HG02973 (cell line): Measurements from ENCODE around the gene CD99L2.
"Not testable (repeated sequence)": the region's sequence is repeated elsewhere in the genome, so short reads cannot be mapped to it uniquely, and the experiment has no call there.

Experiments
- ATAC-seq: cut with Tn5 transposase; IDR thresholded peaks from one replicate; pipeline ENCODE4 v1.9.1; 2021; ENCODE audit warnings: moderate library complexity; ENCODE audit not compliant: unreplicated experiment

The CD99L2 gene

DNA sequence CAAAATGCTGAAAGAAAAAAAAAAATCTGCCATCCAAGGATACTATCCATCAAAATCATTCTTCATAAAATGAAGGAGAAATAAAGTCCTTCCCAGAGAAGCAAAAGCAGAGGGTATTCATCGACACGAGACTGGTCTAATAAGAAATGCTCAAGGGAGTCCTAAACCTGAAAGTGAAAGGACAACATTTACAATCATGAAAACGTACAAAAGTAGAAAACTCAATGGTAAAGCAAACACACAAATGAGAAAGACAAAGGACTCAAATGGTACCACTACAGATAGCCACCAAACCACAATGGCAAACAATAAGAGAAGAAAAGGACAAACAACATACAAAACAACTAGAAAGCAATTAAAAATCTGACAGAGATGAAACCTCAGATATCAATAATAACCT lies 41.0 kb downstream of the CD99L2 start:
- ATAC-seq: no peak

DNA sequence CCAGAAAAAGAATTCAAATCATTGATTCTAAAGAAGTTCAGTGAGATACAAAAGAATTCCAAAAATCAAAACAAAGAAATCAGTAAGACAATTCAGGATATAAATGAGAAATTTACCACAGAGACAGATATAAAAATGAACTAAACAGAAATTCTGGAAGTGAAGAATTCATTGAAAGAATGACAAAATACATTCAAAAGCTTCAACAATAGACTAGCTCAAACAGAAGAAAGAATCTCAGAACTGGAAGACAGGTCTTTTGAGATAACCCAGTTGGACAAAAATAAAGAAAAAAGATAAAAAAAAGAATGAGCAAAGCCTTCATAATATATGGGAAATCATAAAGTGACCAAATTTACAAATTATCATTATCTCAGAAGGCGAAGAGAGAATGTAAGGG lies 41.7 kb downstream of the CD99L2 start:
- no peak for ATAC-seq

DNA sequence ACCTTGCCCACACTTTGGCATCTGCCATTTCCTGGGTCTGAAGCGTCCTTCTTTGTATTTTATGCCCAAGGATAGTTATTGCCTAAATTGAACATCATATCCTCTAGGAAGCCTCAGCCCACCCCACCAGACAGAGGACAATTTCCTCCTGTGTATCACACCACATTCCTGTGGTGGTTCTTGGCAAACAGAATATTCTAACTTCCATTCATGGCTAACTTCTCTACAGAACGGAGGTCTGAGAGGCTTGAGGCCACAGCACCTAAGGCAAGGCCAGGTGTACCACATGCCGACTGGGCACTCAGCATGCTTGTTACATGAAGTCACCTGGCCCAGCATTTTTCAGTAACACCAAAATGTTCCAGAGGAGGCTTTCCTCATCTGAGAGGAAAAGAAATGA lies 42.4 kb downstream of the CD99L2 start:
- no peak for ATAC-seq

DNA sequence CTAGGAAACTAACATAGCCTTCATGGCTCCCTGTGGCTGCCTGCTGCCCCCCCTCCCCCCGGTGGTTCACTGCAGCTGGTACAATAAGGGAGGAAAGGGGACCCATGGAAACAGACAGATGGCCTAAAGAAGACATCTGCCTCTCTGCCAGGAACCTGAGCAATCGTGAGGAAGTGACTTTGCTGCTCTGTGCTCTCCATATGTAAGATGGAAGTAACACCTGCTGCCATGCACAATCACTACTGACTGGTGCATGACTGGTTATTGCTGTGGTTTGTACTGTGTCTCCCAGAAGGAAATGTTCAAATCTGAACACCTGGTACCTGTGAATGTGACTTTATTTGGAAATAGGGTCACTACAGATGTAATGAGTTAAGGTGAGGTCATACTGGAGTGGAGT lies 43.6 kb downstream of the CD99L2 start:
- ATAC-seq: no peak

DNA sequence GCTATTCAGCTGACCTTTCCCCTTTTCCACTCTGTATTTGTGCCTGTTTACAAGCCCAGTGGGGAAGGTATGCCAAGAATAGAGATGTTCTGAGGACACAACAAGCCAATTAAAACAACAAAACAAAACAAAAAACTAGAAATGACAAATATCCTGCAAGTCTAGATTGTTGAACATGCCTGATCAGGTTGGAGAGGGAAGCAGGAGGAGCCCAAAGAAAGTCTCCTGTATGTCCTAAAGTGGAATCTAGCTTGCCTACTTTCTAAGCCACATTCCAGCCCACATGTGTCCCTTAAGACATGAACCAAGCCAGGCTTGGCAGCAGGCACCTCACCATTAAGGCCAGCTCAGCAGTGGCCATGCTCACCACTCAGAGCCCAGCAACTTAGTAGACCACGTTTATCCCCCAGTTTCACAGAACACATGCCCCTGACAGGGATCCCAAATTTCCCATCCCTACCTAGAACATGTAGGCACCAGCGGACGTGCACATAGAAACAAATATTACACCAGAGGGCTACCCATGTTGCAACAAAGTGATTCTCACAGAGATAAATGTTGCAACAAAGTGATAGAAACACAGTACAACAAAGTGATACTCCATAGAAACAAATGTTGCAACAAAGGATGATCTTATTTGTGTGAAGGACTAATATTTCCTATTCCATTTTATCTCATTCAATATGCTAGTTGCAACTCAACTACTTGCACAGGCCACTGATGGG lies 48.3 kb downstream of the CD99L2 start:
- no peak for ATAC-seq

DNA sequence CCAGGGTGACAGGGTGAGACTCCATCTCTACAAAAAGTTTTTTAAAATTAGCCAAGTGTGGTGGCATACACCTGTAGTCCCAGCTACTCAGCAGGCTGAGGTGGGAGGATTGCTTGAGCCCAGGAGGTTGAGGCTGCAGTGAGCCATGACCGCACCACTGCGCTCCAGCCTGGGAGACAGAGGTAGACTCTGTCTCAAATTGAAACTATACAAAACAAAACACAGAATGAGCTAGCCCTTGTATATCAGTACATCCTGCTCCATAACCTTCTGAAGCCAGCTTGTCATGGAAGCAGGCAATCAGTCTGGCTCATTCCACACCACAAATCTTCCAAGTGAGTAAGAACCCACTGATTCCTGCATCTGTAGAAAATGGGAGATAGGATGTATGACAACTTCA lies 49.0 kb downstream of the CD99L2 start:
- no peak for ATAC-seq

DNA sequence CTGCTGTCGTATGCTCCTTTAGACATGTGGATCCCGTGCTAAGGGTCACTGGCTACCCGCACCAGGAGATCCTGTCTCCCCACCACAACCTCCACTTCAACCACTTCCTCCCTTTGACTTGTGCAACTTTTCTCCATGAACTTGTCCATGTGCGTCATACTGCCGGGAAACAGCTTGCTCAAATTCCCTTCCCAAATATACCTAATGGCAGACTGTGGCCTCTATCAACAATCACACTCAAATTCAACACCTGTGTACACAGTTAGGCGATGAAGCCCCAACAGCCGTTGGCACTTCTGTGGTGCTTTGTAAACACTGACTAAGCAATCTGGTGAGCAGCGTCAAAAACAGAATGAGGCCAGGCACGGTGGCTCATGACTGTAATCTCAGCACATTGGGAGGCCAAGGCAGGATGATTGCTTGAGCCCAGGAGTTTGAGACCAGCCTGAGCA lies 49.5 kb downstream of the CD99L2 start:
- no peak for ATAC-seq

DNA sequence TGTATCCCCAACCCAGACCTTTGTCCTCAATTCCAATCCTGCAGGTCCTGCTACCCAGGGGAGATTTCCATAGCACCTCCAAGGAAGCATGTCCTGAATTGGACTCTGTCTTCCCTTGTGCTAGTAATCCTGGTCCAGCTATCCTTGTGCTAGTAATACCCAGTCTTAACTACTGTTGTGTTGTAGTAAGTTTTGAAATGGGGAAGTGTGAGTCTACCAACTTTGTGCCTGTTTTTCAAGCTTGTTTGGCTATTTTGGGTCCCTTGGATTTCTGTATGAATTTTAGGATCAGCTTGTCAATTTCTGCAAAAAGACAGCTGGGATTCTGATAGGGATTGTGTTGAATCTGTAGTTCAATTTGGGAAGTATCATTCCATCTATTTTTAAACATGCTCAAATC lies 51.4 kb downstream of the CD99L2 start:
- ATAC-seq: no peak

DNA sequence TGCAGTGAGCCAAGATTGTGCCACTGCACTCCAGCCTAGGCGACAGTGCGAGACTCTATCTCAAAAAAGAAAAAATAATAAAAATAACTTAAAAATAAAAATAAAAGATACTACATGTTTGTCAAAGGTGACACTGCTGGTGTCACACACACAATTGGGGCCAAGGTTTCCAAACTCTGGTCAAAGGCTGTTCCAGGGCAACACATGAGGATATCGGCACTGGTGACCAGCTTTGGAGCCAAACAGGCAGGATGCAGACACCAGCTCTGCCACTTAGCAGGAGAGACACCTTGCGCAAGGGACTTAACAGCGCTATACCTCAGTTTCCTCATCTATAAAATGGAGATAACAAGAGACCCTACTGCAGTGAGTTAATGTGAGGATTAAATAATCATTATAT lies 52.3 kb downstream of the CD99L2 start:
- no peak for ATAC-seq

DNA sequence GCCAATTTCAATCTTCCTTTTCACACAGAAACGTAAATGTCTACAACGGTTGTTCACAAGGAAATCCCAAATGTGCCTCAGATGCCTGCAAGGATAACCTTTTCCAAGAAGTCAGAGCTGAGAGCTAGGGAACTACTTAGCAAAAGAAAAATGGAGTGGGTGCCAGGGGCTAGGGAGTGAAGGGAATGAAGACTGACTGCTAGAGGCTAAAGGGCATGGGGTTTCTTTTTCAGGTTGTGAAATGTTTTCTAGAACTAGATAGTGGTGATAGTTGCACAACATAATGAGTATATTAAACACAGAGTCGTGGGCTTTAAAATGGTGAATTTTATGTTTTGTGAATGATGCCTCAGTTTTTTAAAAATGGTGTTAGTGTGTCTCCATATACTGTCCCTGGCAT lies 53.4 kb downstream of the CD99L2 start:
- no peak for ATAC-seq

DNA sequence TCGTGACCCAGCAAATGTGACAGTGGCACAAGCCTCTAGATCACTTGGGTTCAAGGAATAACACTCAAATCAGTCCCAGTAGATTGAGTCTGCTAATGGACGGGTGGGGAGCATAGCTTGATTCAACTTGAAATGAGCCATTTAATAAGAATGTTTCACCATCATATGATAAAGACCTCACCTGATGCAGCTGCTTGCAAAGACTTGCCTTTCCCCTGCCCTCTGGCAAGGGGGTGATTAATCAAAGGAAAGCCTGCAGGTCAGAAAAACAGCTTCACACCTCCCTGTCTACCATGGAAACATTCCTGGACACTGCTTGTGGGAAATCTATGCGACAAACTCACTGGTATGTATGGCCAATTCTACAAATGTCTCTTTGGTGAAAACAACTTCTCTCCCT lies 54.5 kb downstream of the CD99L2 start:
- ATAC-seq: no peak

DNA sequence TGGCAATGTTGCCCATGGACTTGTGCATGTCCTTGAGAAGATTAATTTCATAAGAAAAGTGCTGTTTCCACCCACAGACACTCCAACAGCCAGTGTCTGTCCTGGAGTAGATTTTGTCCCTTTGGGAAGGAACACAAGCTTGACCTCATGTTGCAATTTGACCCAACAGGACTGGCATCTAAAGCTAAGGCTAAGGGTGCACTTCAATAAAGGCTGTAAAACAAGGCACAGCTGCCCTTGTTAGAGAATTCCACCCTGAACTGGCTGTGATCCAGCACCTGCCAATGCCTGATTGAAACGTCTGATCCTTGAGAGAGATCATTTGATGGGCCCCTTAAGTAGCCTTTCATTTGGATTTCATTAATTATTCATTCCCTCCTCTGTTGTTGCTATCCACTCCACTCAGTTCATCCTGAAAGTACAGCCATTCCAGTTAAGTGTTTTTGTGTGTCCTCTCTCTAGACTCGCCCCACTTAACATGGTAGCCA lies 56.2 kb downstream of the CD99L2 start:
- no peak for ATAC-seq

DNA sequence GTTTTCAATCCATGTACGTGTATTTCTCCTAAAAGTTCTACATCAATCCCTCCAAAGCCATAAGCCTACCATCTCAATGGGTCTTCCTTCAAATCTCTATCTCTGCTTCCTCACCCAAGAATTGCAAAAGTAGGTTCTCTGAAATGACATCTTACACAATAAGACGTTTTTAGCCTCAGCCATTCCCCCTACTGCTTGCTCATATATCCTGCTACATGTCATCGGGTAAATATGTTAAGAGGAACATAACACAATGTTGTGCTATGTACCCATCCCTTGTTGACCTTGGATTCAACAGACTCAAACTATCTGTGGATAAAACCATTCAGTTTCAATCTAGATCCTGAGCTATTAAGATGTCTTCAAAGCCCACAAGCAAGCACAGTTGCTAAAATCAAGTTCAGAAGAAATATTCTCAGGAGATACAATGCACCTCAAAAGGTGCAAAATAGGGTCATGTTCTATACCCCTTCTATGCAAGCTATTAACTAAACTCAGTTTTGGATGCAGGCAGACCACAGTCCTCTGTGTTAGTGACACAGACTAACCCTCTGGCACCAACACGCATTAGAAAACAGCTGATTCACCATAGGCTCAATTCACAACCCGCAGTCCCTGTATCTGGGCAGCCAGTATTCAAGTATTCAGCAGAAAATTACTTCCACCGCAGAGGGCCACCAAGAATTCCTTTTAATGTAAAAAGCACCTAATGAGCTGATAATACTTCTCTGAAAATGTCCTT lies 56.8 kb downstream of the CD99L2 start:
- no peak for ATAC-seq

DNA sequence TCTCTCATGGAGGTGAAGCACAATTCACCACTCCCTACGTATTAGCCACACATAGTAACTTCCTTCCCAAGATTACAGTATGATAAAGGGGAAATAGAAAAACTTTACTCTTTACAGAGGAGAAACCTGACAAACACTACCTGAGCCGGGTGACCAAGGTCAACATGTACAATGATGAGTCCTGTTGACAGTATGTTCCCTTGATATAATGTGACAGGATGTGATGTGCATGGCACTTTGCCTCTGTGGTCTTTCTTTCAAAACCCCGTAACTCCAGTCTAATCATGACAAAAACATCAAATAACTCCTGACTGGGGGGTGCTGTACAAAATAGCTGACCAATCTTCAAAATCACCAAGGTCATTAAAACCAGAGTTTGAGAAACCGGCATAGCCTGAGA lies 60.6 kb downstream of the CD99L2 start:
- no peak for ATAC-seq

DNA sequence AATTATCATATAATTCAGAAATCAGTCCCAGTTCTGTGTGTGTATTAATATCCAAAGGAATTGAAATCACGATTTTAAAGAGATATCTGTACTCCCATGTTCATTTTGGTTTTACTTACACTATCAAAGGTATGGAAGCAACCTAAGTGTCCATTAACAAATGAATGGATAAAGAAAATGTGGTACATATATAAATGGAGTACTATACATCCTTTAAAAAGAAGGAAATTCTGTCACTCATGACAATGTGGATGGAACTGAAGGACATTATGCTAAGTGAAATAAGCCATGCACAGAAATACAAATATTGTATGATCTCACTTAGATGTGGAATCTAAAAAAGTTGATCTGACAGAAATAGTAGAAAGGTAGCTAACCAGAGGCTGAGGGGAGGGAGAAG lies 63.8 kb downstream of the CD99L2 start:
- ATAC-seq: no peak

DNA sequence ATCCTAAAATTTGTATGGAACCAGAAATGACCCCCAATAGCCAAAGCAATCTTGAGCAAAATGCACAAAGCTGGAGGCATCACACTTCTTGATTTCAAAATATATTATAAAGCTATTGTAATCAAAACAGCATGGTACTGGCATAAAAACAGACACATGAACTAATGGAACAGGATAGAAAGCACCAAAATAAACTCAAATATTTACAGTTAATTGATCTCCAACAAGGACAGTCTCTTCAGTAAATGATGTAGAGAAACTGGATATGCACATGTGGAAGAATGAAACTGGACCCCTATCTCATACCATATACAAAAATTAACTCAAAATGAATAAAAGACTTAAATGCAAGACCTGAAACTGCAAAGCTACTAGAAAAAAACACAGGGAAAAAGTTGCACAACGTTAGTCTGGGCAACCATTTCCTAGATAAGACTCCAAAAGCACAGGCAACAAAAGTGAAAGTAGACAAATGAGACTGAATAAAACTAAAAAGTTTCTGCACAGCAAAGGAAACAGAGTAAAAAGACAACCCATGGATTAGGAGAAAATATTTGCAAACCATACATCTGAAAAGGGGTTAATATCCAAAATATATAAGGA lies 64.9 kb downstream of the CD99L2 start:
- ATAC-seq: no peak

DNA sequence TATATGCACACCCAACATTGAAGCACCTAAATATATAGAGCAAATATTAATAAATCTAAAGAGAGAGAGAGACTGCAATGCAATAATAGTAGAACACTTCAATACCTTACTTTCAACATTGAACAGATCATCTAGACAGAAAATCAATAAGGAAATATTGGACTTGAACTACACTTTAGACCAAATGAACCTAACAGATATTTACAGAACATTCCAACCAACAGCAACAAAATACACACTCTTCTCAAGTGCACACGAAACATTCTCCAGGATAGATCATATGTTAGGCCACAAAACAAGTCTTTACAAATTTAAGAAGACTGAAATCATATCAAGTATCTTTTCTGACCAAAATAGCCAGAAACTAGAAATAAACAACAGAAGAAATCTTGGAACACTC lies 66.6 kb downstream of the CD99L2 start:
- no peak for ATAC-seq

DNA sequence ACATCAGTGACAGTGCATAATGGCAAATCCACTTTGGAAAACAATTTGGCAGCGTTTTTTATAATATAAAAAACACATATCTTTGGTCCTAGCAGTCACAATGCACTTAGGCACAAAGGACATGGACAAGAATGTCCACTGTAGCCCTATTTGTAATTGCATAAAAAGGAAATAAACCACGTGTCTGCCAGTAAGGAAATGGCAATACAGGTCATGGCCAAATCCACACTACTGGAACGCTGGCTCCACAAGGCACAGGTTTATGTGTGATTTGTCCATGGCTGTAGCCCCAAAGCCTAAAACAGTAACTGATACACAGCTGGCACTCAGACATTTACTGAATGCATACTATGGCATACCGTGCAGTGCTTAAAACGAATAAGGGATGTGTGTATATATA lies 69.7 kb downstream of the CD99L2 start:
- no peak for ATAC-seq

DNA sequence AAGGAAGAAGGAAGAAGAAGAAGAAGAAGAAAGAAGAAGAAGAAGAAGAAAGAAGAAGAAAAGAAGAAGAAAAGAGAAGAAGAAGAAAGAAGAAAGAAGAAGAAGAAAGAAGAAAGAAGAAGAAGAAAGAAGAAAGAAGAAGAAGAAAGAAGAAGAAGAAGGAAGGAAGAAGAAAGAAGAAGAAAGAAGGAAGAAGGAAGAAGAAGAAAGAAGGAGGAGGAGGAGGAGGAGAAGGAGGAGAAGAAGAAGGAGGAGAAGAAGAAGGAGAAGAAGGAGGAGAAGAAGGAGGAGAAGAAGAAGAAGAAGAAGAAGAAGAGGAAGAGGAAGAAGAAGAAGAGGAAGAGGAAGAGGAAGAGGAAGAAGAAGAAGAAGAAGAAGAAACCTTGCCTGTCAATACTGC lies 74.1 kb downstream of the CD99L2 start:
- ATAC-seq: not testable (repeated sequence)

DNA sequence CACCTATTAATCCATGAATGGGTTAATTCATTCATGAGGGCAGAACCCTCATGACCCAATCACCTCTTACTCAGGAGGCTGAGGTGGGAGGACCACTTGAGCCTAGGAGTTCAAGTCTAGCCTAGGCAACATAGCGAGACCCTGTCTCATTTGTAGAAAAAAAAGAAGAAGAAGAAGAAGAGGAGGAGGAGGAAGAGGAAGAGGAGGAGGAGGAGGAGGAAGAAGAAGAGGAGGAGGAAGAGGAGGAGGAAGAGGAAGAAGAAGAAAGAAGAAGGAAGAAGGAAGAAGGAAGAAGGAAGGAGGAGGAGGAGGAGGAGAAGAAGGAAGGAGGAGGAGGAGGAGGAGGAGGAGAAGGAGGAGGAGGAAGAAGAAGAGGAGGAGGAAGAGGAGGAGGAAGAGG lies 74.6 kb downstream of the CD99L2 start:
- not testable (repeated sequence) for ATAC-seq

DNA sequence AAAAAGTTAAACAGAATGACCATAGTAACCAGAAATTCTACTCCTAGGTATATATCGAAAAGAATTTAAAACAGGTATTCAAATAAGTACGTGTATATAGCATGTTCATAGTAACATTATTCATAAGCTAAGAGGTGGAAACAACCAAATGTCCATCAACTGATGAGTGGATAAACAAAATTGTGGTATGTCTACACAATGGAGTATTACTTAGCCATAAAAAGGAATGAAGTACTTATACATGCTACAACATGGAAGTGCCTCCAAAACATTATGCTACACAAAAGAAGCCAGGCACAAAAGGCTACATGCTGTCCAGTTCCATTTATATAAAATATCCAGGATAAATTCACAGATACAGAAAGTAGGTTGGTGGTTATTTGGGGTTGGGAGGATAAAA lies 76.5 kb downstream of the CD99L2 start:
- ATAC-seq: no peak

DNA sequence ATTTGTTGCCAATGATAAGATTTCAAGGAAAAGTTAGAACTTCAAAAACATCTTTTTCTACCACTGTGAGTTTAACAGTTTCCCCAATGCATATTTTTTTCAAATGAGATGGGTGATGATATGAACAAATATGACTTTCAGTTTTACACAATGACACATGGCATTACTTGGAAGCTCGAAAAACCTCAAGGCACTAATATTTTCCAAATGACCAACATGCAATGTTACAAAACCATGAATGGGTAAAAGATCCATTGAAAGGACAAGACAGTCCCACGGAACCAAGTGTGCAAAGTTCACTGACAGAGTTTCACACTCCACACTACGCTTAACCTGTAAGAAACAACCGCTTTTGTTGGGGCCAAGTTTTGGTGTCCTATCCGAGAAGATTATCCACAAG lies 84.5 kb downstream of the CD99L2 start:
- ATAC-seq: no peak
